Measurements from ENCODE around the gene FKBP14. TPM values are rescaled to one million over a fixed set of nuclear protein-coding genes. Genes with fewer than 3 reads are reported as not detected.

The FKBP14 gene
- polyA plus RNA-seq, 3 donors = 0.43 to 1.9 (median 1.1) TPM

- Histone ChIP-seq H3K9ac (ENCODE audit: insufficient read depth, low read length, poor library complexity, severe bottlenecking) (peak overlapping the region; percentile 66), H3K27ac (ENCODE audit: low read depth in 1 of 2, low read length in 2 of 2) (peak overlapping the region; percentile 80 to 85), H3K36me3 (replicated peaks in 1 of 2; ENCODE audit: control insufficient read depth in 1 of 2, insufficient read depth in 2 of 2, low read length in 2 of 2) (no peaks in the 10 kb centered on the region), H3K4me1 (ENCODE audit: control insufficient read depth in 1 of 2, insufficient read depth in 2 of 2, low read length in 2 of 2) (peaks cover 23 to 32% of the 10 kb centered on the region in 2 donors), H3K4me2 (replicated peaks; ENCODE audit: extremely low read depth, low read length, poor library complexity, severe bottlenecking) (peak overlapping the region; percentile 87), H3K4me3 (replicated peaks in 1 of 3; ENCODE audit: low read depth in 2 of 3, low read length in 3 of 3) (peak overlapping the region; percentile 81 to 88 (median 84)), H3K79me2 (ENCODE audit: insufficient read depth, low read length) (peaks cover 22% of the 10 kb centered on the region), H4K20me1 (ENCODE audit: insufficient read depth, low read length) (no peaks in the 10 kb centered on the region), H2AFZ (ENCODE audit: insufficient read depth, low read depth, low read length, poor library complexity, severe bottlenecking) (peak overlapping the region; percentile 93), H3K27me3 (ENCODE audit: control insufficient read depth in 2 of 2, insufficient read depth in 2 of 2, low read length in 2 of 2) (no peaks in the 10 kb centered on the region), H3K9me3 (replicated peaks in 1 of 2; ENCODE audit: control insufficient read depth in 1 of 2, insufficient read depth in 1 of 2, low read length in 2 of 2) (no peaks in the 10 kb centered on the region)
- intact Hi-C loops (cut with micrococcal nuclease) = loop anchor here (5.0 kb wide), 3 partner anchors 35 to 210 kb away; partner anchors contain the start of gene SCRN1 (in 1 of the 2)
- Mint-ChIP-seq H3K36me3 (peaks cover 0 to 2% of the 10 kb centered on the region in 2 donors), H3K9me3 (peaks cover 0 to 3% (median 0%) of the 10 kb centered on the region in 7 donors), H3K4me3 (peak overlapping the region in 1 of 2 donors; percentile 94), H3K27ac (peak overlapping the region; percentile 86 to 96 (median 94)), H3K27me3 (ENCODE audit: low read depth in 3 of 3) (peaks cover 0 to 4% (median 3%) of the 10 kb centered on the region in 3 donors), H3K4me1 (peaks cover 35% of the 10 kb centered on the region)
- DNase-seq = peak; percentile 45 to 82 (median 64)
- TF ChIP-seq, protein P1, sequence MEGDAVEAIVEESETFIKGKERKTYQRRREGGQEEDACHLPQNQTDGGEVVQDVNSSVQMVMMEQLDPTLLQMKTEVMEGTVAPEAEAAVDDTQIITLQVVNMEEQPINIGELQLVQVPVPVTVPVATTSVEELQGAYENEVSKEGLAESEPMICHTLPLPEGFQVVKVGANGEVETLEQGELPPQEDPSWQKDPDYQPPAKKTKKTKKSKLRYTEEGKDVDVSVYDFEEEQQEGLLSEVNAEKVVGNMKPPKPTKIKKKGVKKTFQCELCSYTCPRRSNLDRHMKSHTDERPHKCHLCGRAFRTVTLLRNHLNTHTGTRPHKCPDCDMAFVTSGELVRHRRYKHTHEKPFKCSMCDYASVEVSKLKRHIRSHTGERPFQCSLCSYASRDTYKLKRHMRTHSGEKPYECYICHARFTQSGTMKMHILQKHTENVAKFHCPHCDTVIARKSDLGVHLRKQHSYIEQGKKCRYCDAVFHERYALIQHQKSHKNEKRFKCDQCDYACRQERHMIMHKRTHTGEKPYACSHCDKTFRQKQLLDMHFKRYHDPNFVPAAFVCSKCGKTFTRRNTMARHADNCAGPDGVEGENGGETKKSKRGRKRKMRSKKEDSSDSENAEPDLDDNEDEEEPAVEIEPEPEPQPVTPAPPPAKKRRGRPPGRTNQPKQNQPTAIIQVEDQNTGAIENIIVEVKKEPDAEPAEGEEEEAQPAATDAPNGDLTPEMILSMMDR (IDR thresholded peaks at IDR 0.05) = no peak
- 0% methylated on average over 1 of the region's 10 CpGs for WGBS (ENCODE audit: insufficient coverage)
Measured at GRCh38 chr7:30027065-30027456, 559 bp upstream of the FKBP14 start.

- no peak overlapping the region for H3K27ac Mint-ChIP-seq
- 100% methylated on average over 3 of the region's 6 CpGs for WGBS (ENCODE audit: insufficient coverage)
- peaks cover 2 to 4% of the 10 kb centered on the region in 2 donors for H3K36me3 Mint-ChIP-seq
- no peaks in the 10 kb centered on the region for H4K20me1 ChIP-seq (ENCODE audit: insufficient read depth, low read length)
- peaks cover 0 to under 1% of the 10 kb centered on the region in 2 donors for H3K36me3 ChIP-seq (replicated peaks in 1 of 2; ENCODE audit: control insufficient read depth in 1 of 2, insufficient read depth in 2 of 2, low read length in 2 of 2)
- TF ChIP-seq, protein P1 (IDR thresholded peaks at IDR 0.05) = no peak
- intact Hi-C loops (cut with micrococcal nuclease) = no loop called here
- no peaks in the 10 kb centered on the region for H3K9me3 ChIP-seq (replicated peaks in 1 of 2; ENCODE audit: control insufficient read depth in 1 of 2, insufficient read depth in 1 of 2, low read length in 2 of 2)
- peaks cover 22% of the 10 kb centered on the region for H3K79me2 ChIP-seq (ENCODE audit: insufficient read depth, low read length)
- no peak overlapping the region for H3K27ac ChIP-seq (ENCODE audit: low read depth in 1 of 2, low read length in 2 of 2)
- no peak for DNase-seq
- H3K27me3 ChIP-seq (ENCODE audit: control insufficient read depth in 2 of 2, insufficient read depth in 2 of 2, low read length in 2 of 2) = no peaks in the 10 kb centered on the region
- no peak overlapping the region for H3K4me3 ChIP-seq (replicated peaks in 1 of 3; ENCODE audit: low read depth in 2 of 3, low read length in 3 of 3)
- H3K4me3 Mint-ChIP-seq = no peak overlapping the region
- H3K4me2 ChIP-seq (replicated peaks; ENCODE audit: extremely low read depth, low read length, poor library complexity, severe bottlenecking) = no peak overlapping the region
- no peaks in the 10 kb centered on the region for H3K9me3 Mint-ChIP-seq
- no peak overlapping the region for H3K9ac ChIP-seq (ENCODE audit: insufficient read depth, low read length, poor library complexity, severe bottlenecking)
- no peaks in the 10 kb centered on the region for H3K27me3 Mint-ChIP-seq (ENCODE audit: low read depth in 3 of 3)
- H3K4me1 Mint-ChIP-seq = peaks cover 35% of the 10 kb centered on the region
- no peak overlapping the region for H2AFZ ChIP-seq (ENCODE audit: insufficient read depth, low read depth, low read length, poor library complexity, severe bottlenecking)
- peaks cover 13 to 21% of the 10 kb centered on the region in 2 donors for H3K4me1 ChIP-seq (ENCODE audit: control insufficient read depth in 1 of 2, insufficient read depth in 2 of 2, low read length in 2 of 2)
Measured at GRCh38 chr7:30023524-30023923, 3.0 kb downstream of the FKBP14 start.
